ENCODE data around the gene RHOBTB1. TPM values are rescaled to one million over a fixed set of nuclear protein-coding genes. Genes with fewer than 3 reads are reported as not detected.

RHOBTB1 gene
- total RNA-seq, 2 experiments from 2014 or later, result not detected

DNA sequence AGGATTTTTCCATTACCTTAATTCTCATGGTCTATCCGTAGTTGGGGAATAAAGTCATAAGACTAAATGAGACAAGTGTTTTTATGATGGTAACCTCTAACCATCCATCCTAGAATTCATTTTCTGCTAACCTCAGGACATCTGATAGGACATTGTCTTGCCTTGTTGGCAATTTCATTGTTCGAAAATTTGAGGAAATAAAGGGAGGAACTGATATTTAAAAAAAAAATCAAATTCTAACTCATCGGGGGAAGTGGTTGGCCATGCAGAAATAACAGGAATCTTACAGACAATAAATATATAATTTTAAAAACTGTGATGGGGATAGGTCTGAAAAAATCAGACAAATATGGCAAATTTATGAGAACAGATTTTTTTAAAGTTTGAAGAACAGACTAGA is 21.7 kb upstream of the RHOBTB1 start:
- intact Hi-C loops (cut with DNase I, micrococcal nuclease), result loop anchor here (2.0 to 10.0 kb wide), 4 partner anchors 319 to 865 kb away; no protein-coding TSS in a partner anchor
- no peak overlapping the region for H3K4me3 ChIP-seq (ENCODE audit: low read length)
- peaks cover 0 to 20% of the 10 kb centered on the region in 2 experiments for H3K27me3 ChIP-seq (ENCODE audit: control insufficient read depth in 1 of 2, insufficient read depth in 2 of 2, low read length in 2 of 2)
- H3K4me1 ChIP-seq (ENCODE audit: insufficient read depth, low read length), result no peaks in the 10 kb centered on the region
- no peak overlapping the region for H3K27ac ChIP-seq (ENCODE audit: low read depth in 1 of 2, low read length in 2 of 2)
- no peaks in the 10 kb centered on the region for H3K4me1 Mint-ChIP-seq (ENCODE audit: low read depth)
- H3K4me3 Mint-ChIP-seq, result no peak overlapping the region
- DNase-seq (no peak), ATAC-seq (ENCODE audit: poor library complexity) (no peak)
- no peaks in the 10 kb centered on the region for H3K9me3 ChIP-seq (ENCODE audit: control insufficient read depth in 1 of 2, insufficient read depth in 1 of 2, low read length in 2 of 2)
- POLR2A ChIA-PET, result interaction anchor here (0.7 kb wide), 1 partner anchor 320 kb away, joined by 3 read pairs; no protein-coding TSS in a partner anchor
- H3K27ac Mint-ChIP-seq, result no peak overlapping the region
- CTCF ChIA-PET, result no interaction called here
- TF ChIP-seq, protein P1, sequence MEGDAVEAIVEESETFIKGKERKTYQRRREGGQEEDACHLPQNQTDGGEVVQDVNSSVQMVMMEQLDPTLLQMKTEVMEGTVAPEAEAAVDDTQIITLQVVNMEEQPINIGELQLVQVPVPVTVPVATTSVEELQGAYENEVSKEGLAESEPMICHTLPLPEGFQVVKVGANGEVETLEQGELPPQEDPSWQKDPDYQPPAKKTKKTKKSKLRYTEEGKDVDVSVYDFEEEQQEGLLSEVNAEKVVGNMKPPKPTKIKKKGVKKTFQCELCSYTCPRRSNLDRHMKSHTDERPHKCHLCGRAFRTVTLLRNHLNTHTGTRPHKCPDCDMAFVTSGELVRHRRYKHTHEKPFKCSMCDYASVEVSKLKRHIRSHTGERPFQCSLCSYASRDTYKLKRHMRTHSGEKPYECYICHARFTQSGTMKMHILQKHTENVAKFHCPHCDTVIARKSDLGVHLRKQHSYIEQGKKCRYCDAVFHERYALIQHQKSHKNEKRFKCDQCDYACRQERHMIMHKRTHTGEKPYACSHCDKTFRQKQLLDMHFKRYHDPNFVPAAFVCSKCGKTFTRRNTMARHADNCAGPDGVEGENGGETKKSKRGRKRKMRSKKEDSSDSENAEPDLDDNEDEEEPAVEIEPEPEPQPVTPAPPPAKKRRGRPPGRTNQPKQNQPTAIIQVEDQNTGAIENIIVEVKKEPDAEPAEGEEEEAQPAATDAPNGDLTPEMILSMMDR (IDR thresholded peaks at IDR 0.05), result no peak
- H3K36me3 Mint-ChIP-seq (ENCODE audit: low read depth), result no peaks in the 10 kb centered on the region
- no peaks in the 10 kb centered on the region for H3K36me3 ChIP-seq (ENCODE audit: insufficient read depth, low read length)
- no peaks in the 10 kb centered on the region for H3K9me3 Mint-ChIP-seq
- peaks cover 27% of the 10 kb centered on the region for H3K27me3 Mint-ChIP-seq

DNA sequence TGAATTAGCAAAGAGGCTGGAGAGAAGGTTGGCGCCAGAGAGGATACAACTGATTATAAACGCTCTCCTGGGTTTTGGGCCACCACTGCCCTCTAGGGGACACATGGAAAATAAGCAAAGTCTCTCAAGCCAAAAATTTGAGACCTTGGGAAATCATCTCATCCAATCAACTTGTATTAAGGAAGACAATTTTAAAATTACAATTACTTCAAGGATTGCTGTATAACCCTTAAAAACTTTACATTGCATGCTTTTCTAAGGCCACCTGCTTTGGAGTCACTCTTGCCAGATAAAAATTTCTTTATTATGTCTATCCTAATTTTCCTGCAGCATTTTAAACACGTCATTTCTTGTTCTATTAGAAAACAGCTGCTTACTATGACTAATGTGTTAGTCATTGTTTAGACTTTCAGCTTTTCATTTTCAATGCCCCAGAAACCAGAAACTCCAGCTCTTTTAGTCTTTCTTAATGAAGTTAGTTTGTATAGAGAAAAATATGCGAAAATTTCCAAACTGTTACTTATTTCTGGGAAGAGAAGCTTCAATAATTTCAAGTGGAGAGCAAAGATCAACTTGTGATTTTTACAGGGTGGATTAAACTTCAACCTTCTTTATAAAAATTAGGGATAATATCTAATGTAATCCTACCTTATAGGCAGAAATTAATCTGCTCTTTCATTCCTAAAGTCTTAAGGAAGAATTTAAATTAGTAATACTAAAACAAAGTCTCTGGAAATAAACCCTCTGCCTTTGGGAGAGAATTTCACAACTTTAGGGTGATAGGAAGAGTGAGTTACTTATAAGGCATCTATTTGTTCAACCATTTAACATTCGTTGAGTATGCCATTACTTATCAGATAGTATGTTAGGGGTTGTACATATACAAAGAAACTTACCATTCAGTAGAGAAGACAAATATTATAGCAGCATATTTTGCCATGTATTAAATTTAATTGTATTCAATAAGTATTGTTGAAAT is 20.6 kb upstream of the RHOBTB1 start:
- Mint-ChIP-seq H3K9me3 (no peaks in the 10 kb centered on the region), H3K27me3 (peaks cover 32% of the 10 kb centered on the region), H3K4me3 (no peak overlapping the region), H3K36me3 (ENCODE audit: low read depth) (no peaks in the 10 kb centered on the region), H3K27ac (no peak overlapping the region), H3K4me1 (ENCODE audit: low read depth) (no peaks in the 10 kb centered on the region)
- Histone ChIP-seq H3K4me3 (ENCODE audit: low read length) (no peak overlapping the region), H3K9me3 (ENCODE audit: control insufficient read depth in 1 of 2, insufficient read depth in 1 of 2, low read length in 2 of 2) (no peaks in the 10 kb centered on the region), H3K27ac (ENCODE audit: low read depth in 1 of 2, low read length in 2 of 2) (no peak overlapping the region), H3K36me3 (ENCODE audit: insufficient read depth, low read length) (no peaks in the 10 kb centered on the region), H3K4me1 (ENCODE audit: insufficient read depth, low read length) (no peaks in the 10 kb centered on the region), H3K27me3 (ENCODE audit: control insufficient read depth in 1 of 2, insufficient read depth in 2 of 2, low read length in 2 of 2) (peaks cover 0 to 20% of the 10 kb centered on the region in 2 experiments)
- intact Hi-C loops (cut with DNase I, micrococcal nuclease), result loop anchor here (1.0 to 10.0 kb wide), 8 partner anchors 148 to 1338 kb away; no protein-coding TSS in a partner anchor
- ATAC-seq (ENCODE audit: poor library complexity) (peak; percentile 67), DNase-seq (peak in 12 of 14 experiments; percentile 15 to 66 (median 33))
- ChIA-PET CTCF (no interaction called here), POLR2A (no interaction called here)
- TF ChIP-seq, protein P1 (IDR thresholded peaks at IDR 0.05), result peak; percentile 95

DNA sequence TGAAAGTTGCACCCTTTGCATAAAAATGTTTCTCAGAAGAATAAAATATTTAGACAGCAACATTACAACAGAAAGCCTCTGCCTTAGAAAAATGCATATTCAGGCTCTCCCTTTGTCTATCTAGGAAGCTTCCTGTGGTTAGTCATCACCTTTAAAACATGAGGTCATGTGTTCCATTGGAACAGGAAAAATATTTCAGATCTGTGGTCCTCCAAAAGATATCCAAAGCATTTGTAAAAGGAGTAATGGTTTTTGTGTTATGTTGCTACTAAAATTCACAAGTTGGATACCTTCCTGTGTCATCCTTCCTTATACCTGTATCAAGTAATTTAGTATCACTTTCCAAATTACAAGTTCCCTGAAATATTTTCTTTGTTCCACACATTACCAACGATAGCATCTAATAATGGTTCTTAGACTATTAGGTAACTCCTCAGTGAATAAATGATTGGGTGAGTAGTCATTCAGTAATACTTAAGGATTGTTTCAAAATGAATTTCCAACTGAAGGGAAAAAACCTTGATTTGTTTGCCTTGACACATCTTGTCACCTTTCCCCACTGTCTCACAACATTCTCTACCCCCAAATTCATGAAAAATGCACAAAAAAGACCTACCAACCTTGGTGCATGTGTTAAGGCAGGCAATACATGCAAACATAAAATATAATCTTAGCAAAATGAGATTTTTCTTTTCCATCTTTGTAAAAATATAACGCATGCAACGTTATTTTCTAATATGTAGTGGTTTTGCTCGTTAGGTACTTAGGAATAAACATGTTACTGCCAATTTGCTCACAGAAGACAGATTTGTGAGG is 19.7 kb upstream of the RHOBTB1 start:
- intact Hi-C loops (cut with DNase I, micrococcal nuclease), result loop anchor here (1.0 to 10.0 kb wide), 8 partner anchors 147 to 1337 kb away; no protein-coding TSS in a partner anchor
- Mint-ChIP-seq H3K9me3 (no peaks in the 10 kb centered on the region), H3K27ac (no peak overlapping the region), H3K27me3 (peaks cover 27% of the 10 kb centered on the region), H3K4me3 (no peak overlapping the region), H3K4me1 (ENCODE audit: low read depth) (no peaks in the 10 kb centered on the region), H3K36me3 (ENCODE audit: low read depth) (no peaks in the 10 kb centered on the region)
- peaks cover 0 to 15% of the 10 kb centered on the region in 2 experiments for H3K27me3 ChIP-seq (ENCODE audit: control insufficient read depth in 1 of 2, insufficient read depth in 2 of 2, low read length in 2 of 2)
- CTCF ChIA-PET, result no interaction called here
- no peaks in the 10 kb centered on the region for H3K4me1 ChIP-seq (ENCODE audit: insufficient read depth, low read length)
- no peaks in the 10 kb centered on the region for H3K9me3 ChIP-seq (ENCODE audit: control insufficient read depth in 1 of 2, insufficient read depth in 1 of 2, low read length in 2 of 2)
- ATAC-seq (ENCODE audit: poor library complexity) (no peak), DNase-seq (no peak)
- no peak overlapping the region for H3K27ac ChIP-seq (ENCODE audit: low read depth in 1 of 2, low read length in 2 of 2)
- TF ChIP-seq, protein P1 (IDR thresholded peaks at IDR 0.05), result no peak
- H3K4me3 ChIP-seq (ENCODE audit: low read length), result no peak overlapping the region
- H3K36me3 ChIP-seq (ENCODE audit: insufficient read depth, low read length), result no peaks in the 10 kb centered on the region
- POLR2A ChIA-PET, result no interaction called here

All from CD4-positive, alpha-beta T cell (primary cell).